C4-2B (cell line): ENCODE measurements around the gene TBC1D10A.
A peak's percentile ranks its signal among the peaks of the same experiment; 100 is the strongest.

Source experiments
- H3K27ac ChIP-seq: fragments of 450-650 bp; 2 replicates; pipeline ENCODE4 v1.5.1; 2017
- ZFX ChIP-seq: fragments of 450-650 bp; IDR thresholded peaks from 2 replicates; pipeline ENCODE4 v1.6.1; 2017
- TF ChIP-seq, protein P1 (sequence below): fragments of 450-650 bp; conservative IDR thresholded peaks from 2 replicates; pipeline ENCODE4 v1.5.1; 2017; ENCODE audit warnings: mild to moderate bottlenecking

The TBC1D10A gene

DNA sequence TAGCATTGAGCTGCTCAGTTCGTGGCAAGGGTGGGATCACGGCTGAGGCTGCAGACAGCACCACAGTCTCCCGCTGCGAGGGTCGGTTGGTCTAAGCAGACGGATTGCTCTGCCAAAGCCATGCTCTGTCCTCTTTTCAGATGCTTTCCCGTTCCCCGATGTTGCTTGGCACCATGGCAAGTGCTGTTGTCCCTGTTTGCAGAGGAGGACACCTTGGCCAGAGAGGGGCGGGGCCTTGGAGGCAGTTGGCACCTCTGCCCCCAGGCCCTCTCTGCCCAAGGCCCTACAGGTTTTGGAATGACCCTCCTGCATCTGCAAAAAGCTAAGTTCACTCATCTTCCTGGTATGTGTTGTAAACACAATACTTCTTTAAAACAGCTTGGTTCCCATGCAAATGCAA lies 41.7 kb upstream of the TBC1D10A start:
- TF ChIP-seq ZFX: no peak
- H3K27ac ChIP-seq: no peak overlapping the region

DNA sequence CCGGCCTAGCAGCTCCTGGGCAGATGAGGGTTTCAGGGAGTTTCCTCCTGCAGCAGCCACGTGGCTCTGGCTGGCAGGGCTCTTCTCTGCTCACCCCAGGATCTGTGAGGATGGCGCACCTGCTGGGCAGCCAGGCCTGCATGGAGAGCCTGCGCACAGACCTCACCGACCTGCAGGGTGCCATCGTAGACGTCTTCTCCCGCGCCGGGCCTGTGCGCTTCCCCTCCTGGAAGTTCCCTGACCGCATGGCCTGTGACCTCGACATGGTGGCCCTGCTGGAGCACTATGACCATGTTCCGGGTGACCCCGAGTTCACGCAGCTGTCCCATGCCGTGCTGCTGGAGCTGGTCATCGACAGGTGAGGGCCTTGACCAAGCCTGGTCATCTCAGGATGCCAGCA lies 39.1 kb upstream of the TBC1D10A start:
- TF ChIP-seq, protein P1, sequence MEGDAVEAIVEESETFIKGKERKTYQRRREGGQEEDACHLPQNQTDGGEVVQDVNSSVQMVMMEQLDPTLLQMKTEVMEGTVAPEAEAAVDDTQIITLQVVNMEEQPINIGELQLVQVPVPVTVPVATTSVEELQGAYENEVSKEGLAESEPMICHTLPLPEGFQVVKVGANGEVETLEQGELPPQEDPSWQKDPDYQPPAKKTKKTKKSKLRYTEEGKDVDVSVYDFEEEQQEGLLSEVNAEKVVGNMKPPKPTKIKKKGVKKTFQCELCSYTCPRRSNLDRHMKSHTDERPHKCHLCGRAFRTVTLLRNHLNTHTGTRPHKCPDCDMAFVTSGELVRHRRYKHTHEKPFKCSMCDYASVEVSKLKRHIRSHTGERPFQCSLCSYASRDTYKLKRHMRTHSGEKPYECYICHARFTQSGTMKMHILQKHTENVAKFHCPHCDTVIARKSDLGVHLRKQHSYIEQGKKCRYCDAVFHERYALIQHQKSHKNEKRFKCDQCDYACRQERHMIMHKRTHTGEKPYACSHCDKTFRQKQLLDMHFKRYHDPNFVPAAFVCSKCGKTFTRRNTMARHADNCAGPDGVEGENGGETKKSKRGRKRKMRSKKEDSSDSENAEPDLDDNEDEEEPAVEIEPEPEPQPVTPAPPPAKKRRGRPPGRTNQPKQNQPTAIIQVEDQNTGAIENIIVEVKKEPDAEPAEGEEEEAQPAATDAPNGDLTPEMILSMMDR: no peak
- TF ChIP-seq ZFX: no peak
- H3K27ac ChIP-seq: no peak overlapping the region

DNA sequence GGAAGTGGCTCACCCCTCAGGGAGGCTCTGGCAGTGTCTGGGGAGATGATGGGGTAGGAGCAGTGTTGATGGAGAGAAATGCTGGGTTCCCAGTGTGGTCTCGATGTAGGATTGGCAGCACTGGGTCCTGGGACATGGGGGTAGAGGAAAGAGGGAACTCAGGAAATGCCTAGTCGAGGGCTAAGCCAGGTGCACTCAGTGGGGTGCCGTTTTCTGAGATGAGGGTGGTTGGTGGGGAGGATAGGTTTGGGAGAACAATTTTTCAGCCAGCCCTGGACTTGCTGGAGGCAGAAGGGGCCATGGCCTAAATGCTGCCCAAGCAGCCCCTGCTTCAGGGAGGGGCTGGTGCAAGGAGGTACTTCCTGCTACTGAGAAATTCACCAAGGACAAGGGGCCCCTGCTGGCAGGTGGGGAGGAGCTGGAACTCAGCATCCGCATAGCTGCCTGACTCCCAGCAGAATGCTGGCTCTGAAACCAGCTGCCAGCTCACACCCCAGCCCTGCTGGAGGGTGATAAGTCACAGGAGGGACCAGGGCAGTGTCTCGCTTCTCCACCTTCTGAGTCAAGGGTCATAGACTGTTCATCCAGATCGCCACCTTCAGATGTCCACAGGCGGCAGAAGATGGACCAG lies 36.0 kb upstream of the TBC1D10A start:
- no peak for TF ChIP-seq ZFX
- TF ChIP-seq, protein P1: no peak

DNA sequence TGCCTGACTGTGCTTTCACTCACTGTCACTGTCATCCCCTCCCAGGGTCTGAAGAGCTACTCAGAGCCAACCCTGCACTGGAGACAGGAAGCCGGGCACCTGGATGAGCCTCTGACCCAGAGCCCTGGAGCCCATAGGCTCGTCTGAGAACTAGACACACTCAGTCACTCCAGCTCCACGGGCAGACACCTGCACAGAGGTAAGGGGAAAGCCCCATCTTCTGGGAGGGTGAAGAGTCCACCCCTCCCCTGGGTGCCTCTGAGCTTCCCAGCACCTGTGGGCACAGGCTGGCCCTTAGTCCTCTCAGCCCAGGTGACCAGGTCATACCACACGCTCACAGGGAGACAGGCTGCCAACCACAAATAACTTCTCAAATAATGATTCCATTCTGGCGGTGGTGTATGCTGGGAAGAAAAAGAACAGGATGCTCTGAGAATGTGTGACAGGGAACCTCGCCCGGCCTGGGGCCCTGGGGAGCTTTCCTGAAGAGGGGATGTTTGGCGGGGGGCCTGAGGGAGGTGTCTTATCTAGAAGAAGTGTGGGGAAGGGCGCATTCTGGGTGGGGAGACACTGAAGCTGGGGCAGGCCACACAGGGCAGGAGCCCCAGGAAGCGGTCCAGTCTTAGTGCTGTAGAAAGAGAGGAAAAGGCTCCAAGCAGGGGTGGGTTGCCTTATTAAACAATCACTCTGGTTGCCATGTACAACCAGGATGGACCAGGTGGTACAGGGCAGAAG lies 35.3 kb upstream of the TBC1D10A start:
- no peak for TF ChIP-seq ZFX
- TF ChIP-seq, protein P1: no peak
- H3K27ac ChIP-seq: no peak overlapping the region

More for the DNA sequence above, 36.0 kb upstream of the TBC1D10A start:
- no peak overlapping the region for H3K27ac ChIP-seq

DNA sequence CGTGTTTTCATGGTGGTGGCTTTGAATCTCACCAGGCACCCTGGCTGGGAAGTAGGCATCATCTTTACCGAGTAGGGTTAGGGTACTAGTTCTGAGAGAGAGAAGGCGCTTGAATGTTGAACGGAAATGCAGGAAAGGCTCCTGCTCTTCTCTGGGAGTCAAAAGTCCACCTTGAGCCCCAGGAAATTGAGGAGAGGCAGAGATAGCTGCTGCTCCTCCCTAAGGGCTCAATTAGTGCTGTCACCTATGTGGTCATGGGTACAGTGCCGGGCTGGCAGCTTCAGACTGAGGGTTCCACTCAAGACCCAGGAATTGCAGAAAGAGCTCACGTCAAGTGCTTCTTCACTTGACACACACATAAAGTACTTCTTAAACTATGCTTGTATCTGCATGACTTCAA lies 31.8 kb upstream of the TBC1D10A start:
- no peak overlapping the region for H3K27ac ChIP-seq
- TF ChIP-seq, protein P1: no peak
- TF ChIP-seq ZFX: no peak

DNA sequence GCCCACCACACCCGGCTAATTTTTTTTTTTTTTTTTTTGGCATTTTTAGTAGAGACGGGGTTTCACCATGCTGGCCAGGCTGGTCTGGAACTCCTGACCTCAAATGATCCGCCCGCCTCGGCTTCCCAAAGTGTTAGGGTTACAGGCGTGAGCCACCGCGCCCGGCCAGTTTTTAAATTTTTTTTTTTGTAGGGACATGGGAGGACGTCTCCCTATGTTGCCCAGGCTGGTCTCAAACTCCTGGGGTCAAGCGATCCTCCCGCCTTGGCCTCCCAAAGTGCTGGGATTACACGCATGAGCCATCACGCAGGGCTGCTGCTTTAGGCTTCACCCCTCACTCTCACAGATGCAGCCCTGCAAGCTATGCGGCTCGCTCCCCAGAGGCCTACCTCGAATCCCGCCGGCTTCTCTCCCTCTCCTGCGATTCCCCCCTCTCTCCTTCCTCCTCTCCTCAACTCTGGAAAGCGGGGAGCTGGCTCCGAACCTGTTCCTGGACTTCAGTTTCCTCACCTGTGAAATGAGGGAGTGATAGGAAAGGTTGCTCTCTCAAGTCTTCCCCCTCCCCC lies 31.0 kb upstream of the TBC1D10A start:
- H3K27ac ChIP-seq: peak overlapping the region; percentile 91; the same call in 1 of the 2 replicates
- TF ChIP-seq, protein P1: no peak
- no peak for TF ChIP-seq ZFX

DNA sequence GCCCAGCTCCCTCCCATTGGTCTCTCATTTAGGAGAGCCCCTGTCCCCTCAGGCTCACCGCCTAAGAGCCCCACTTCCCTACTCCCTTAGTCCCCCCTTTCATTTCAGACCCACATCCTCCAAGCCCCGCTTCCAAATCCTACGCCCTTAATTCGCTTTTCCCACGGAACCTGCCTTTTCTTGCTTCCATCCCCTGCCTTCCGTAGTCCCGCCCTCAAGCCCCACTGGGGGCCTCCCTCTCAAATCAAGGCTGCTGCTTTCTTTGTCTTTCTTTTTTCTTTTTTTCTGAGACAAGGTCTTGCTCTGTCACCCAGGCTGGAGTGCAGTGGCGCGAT lies 30.5 kb upstream of the TBC1D10A start:
- peak overlapping the region; percentile 91 for H3K27ac ChIP-seq
- no peak for TF ChIP-seq ZFX
- TF ChIP-seq, protein P1: no peak
